Right atrium auricular region (tissue), 2 donors: ENCODE results near the gene MAPKBP1. TPM values are rescaled to one million over a fixed set of nuclear protein-coding genes. Genes with fewer than 3 reads are reported as not detected.

Experiments
- DNase-seq: peaks from one replicate; pipeline ENCODE4 v3.0.0-alpha.2; 2019; ENCODE audit warnings: low spot score
- H3K27ac ChIP-seq, 2 donors: fragments of 200-600 bp; sonication (generic); 1 replicate in 1 of 2; 2 replicates in 1 of 2; pipeline ENCODE4 v1.5.1; 2016 to 2019
- H3K27me3 ChIP-seq, 2 donors: fragments of 200-600 bp; sonication (generic); one replicate each; pipeline versions ENCODE4 v1.5.1 to v1.6.0; 2017 to 2019
- H3K36me3 ChIP-seq: fragments of 200-600 bp; sonication (generic); one replicate; pipeline ENCODE4 v1.5.1; 2016
- H3K4me1 ChIP-seq, 2 donors: fragments of 200-600 bp; sonication (generic); one replicate each; pipeline versions ENCODE4 v1.5.1 to v1.6.0; 2017 to 2019
- H3K4me3 ChIP-seq, 2 donors: fragments of 200-600 bp; sonication (generic); 1 replicate in 1 of 2; 2 replicates in 1 of 2; pipeline ENCODE4 v1.5.1; 2017 to 2019; ENCODE audit warnings: mild to moderate bottlenecking in 1 of 2, moderate library complexity in 1 of 2
- H3K9me3 ChIP-seq, 2 donors: fragments of 200-600 bp; sonication (generic); one replicate each; pipeline ENCODE4 v1.5.1; 2019
- CTCF ChIP-seq, 2 donors: fragments of 200-600 bp; sonication (generic); IDR thresholded peaks; one replicate each; pipeline ENCODE4 v1.5.1; 2019; ENCODE audit warnings: antibody characterized with exemption in 2 of 2
- total RNA-seq, 2 donors: library from RNA; depleted of rRNA; stranded (reverse); fragments of >200 nt; gene quantifications; one replicate each; pipeline ENCODE4 v1.1.0, GENCODE V29; 2016

The MAPKBP1 gene
- total RNA-seq, 2 donors from 2014 or later = 10.5 TPM

DNA sequence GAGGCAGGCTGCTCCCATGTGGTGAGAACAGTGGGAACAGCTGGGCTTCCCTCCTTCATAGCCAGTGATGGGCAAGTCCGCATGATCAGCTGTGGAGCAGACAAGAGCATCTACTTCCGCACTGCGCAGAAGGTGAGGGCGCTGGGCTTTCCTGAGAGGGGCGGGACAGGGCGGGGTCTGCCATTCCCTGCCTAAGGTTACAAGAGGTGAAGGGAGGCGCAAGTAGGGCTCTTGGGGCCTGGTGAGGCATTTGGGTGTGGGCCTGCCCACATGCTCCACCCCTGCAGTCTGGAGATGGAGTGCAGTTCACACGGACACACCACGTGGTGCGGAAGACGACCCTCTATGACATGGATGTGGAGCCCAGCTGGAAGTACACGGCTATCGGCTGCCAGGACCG lies 43.0 kb downstream of the MAPKBP1 start:
- peaks cover 71% of the 10 kb centered on the region for H3K36me3 ChIP-seq
- TF ChIP-seq CTCF (IDR thresholded peaks at IDR 0.05) = no peak
- H3K27ac ChIP-seq = no peak overlapping the region
- no peaks in the 10 kb centered on the region for H3K9me3 ChIP-seq
- H3K4me3 ChIP-seq = no peak overlapping the region
- no peaks in the 10 kb centered on the region for H3K27me3 ChIP-seq
- no peaks in the 10 kb centered on the region for H3K4me1 ChIP-seq
- no peak for DNase-seq

DNA sequence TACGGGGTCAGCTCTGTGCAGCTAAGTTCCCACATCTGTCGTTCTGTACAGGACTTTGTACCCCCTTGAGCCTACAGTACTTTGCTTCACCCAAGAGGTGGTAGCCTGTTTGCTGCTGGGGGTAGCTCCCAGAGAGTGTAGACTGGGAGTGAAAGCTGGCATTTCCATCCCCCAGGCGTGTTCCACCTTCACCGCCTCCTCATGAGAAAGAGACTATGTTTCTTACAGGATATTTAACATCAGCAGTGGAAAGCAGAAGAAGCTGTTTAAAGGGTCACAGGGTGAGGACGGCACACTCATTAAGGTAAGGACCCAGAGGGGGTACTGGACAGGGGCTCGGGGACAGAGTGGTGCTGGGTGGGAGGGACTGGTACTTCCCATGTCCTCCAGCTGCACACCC lies 43.5 kb downstream of the MAPKBP1 start:
- Histone ChIP-seq H3K36me3 (peaks cover 67% of the 10 kb centered on the region), H3K4me1 (no peaks in the 10 kb centered on the region), H3K9me3 (no peaks in the 10 kb centered on the region), H3K4me3 (no peak overlapping the region), H3K27ac (no peak overlapping the region), H3K27me3 (no peaks in the 10 kb centered on the region)
- DNase-seq = no peak
- no peak for TF ChIP-seq CTCF (IDR thresholded peaks at IDR 0.05)

DNA sequence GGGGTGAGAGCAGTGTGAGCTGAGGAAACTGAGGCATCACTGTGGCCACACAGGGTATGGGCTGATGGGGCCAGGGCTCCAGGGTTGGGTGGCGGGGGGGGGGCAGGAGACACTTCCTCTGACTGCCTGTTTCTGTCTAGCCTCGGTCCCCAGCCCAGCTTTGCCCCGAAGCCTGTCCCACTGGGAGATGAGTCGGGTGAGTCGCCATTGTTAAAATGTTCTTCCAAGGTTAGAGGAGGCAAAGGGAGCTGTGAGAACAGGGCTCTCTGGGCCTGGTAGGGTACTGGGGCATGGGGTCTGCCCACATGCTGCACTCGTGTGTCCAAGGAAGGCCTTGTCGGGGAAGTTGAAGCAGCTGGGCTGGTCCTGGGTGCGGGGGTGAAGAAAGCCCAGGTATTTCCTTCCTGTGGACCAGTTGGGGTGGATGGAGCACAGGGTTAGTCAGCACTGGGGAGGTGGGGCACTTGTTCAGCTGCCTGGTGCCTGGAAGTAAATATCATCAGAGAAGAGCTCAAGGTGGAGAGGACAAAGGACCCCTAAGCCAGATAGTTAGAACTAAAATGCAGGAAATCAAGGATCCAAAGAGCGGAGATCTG lies 45.3 kb downstream of the MAPKBP1 start:
- Histone ChIP-seq H3K4me3 (no peak overlapping the region), H3K9me3 (no peaks in the 10 kb centered on the region), H3K27ac (no peak overlapping the region), H3K36me3 (peaks cover 76% of the 10 kb centered on the region), H3K27me3 (no peaks in the 10 kb centered on the region), H3K4me1 (no peaks in the 10 kb centered on the region)
- TF ChIP-seq CTCF (IDR thresholded peaks at IDR 0.05) = no peak
- DNase-seq = no peak

DNA sequence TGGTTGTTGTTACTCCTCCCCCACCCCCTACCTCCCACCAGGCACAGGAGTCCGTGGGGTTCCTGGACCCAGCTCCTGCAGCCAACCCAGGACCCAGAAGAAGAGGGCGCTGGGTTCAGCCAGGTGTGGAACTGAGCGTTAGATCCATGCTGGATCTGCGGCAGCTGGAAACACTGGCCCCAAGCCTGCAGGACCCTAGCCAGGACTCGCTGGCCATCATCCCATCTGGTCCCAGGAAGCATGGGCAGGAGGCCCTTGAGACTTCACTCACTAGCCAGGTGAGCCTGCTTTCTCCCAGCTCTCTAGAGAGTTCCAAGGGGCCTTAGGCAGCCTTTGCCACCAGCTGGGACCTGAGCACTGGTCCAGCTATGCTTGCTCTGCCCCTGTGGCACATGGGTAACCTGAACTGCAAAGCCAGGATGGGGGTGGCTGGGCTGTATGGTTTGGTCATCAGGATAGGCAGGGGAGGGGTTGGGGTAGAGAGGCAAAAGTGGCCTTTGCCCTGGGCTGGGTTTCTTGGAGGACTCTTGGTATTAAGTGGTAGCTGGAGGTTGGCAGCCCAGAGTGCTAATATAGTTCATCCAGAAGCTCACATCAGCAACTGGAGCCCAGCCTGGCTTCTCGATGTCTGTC lies 46.6 kb downstream of the MAPKBP1 start:
- no peak overlapping the region for H3K27ac ChIP-seq
- TF ChIP-seq CTCF (IDR thresholded peaks at IDR 0.05) = no peak
- peaks cover 70% of the 10 kb centered on the region for H3K36me3 ChIP-seq
- no peak overlapping the region for H3K4me3 ChIP-seq
- no peak for DNase-seq
- H3K4me1 ChIP-seq = no peaks in the 10 kb centered on the region
- H3K9me3 ChIP-seq = no peaks in the 10 kb centered on the region
- no peaks in the 10 kb centered on the region for H3K27me3 ChIP-seq

DNA sequence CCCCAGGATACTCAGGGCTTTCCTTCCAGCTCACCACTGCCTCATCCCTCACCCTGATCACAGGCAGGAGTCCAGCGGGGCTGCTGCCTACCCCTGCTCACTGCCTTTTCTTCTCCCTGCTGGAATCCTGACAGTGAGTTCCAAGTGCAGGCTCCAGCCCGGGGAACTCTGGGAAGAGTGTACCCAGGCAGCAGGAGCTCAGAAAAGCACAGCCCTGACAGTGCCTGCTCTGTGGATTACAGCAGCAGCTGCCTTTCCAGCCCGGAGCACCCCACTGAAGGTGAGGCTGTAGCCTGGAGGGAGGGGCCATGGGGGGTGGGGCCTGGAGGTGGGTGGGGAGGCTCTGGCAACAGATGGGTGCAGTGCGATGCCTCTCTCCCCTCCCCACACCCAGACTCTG lies 47.5 kb downstream of the MAPKBP1 start:
- Histone ChIP-seq H3K4me3 (no peak overlapping the region), H3K27me3 (no peaks in the 10 kb centered on the region), H3K36me3 (peaks cover 65% of the 10 kb centered on the region), H3K9me3 (no peaks in the 10 kb centered on the region), H3K4me1 (no peaks in the 10 kb centered on the region), H3K27ac (no peak overlapping the region)
- no peak for DNase-seq
- no peak for TF ChIP-seq CTCF (IDR thresholded peaks at IDR 0.05)

GRCh38 chr15:41822471-41822870 lies 48.2 kb downstream of the MAPKBP1 start:
- no peaks in the 10 kb centered on the region for H3K9me3 ChIP-seq
- H3K27me3 ChIP-seq = no peaks in the 10 kb centered on the region
- peaks cover 59% of the 10 kb centered on the region for H3K36me3 ChIP-seq
- no peak overlapping the region for H3K4me3 ChIP-seq
- no peak for DNase-seq
- H3K27ac ChIP-seq = no peak overlapping the region
- TF ChIP-seq CTCF (IDR thresholded peaks at IDR 0.05) = no peak
- peaks cover 0 to 4% of the 10 kb centered on the region in 2 donors for H3K4me1 ChIP-seq
